ENCODE measurements around the gene DLK2.

DLK2 gene

DNA sequence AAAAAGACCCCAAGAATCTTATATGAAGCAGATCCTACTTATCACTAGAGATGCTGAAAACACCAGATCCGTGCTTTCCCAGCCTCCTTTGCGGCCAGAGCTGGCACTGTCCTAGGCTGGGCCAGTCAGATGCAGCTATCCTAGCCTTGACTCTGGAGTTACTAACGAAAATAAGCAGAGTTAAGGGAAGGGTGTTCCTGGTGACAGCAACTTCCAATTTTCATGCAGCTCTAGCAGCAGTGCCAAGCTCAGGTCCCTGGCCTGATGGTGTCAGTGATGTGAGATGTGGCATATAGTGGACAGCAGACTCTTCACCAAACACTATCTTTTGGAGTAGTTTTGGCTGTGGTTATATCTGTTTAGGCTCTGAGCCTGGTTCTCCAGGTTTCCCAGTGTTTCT, 53.6 kb downstream of the DLK2 start:
- TF ChIP-seq, protein P1, sequence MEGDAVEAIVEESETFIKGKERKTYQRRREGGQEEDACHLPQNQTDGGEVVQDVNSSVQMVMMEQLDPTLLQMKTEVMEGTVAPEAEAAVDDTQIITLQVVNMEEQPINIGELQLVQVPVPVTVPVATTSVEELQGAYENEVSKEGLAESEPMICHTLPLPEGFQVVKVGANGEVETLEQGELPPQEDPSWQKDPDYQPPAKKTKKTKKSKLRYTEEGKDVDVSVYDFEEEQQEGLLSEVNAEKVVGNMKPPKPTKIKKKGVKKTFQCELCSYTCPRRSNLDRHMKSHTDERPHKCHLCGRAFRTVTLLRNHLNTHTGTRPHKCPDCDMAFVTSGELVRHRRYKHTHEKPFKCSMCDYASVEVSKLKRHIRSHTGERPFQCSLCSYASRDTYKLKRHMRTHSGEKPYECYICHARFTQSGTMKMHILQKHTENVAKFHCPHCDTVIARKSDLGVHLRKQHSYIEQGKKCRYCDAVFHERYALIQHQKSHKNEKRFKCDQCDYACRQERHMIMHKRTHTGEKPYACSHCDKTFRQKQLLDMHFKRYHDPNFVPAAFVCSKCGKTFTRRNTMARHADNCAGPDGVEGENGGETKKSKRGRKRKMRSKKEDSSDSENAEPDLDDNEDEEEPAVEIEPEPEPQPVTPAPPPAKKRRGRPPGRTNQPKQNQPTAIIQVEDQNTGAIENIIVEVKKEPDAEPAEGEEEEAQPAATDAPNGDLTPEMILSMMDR (IDR thresholded peaks at IDR 0.05; ENCODE audit: low read length) = no peak
- no peaks in the 10 kb centered on the region for H3K36me3 ChIP-seq (replicated peaks; ENCODE audit: insufficient read depth, low read length)
- no peak for DNase-seq

More for the DNA sequence above, 53.6 kb downstream of the DLK2 start:
- H3F3A ChIP-seq (ENCODE audit: insufficient read depth, low read length) = no peaks in the 10 kb centered on the region
- H3K9ac ChIP-seq (ENCODE audit: low read length) = no peak overlapping the region
- no peaks in the 10 kb centered on the region for H4K20me1 ChIP-seq (ENCODE audit: insufficient read depth, low read length)
- no peaks in the 10 kb centered on the region for H3K79me2 ChIP-seq (ENCODE audit: low read length)
- no peak overlapping the region for H3K4me3 ChIP-seq (ENCODE audit: low read length)
- no peak overlapping the region for H3K27ac ChIP-seq (ENCODE audit: low read length)
- no peak overlapping the region for H3K4me2 ChIP-seq (ENCODE audit: low read depth, low read length)
- no peaks in the 10 kb centered on the region for H3K9me3 ChIP-seq (replicated peaks; ENCODE audit: insufficient read depth, low read length)
- no peaks in the 10 kb centered on the region for H3K27me3 ChIP-seq (replicated peaks; ENCODE audit: insufficient read depth, low read length)
- no peak overlapping the region for H2AFZ ChIP-seq (ENCODE audit: low read length)
- H3K9me2 ChIP-seq (replicated peaks; ENCODE audit: insufficient read depth, low read length) = no peaks in the 10 kb centered on the region
- H3K4me1 ChIP-seq (ENCODE audit: low read length) = no peaks in the 10 kb centered on the region
